Colonic mucosa (tissue), 4 donors: ENCODE results near the gene NOB1. TPM values are rescaled to one million over a fixed set of nuclear protein-coding genes. Genes with fewer than 3 reads are reported as not detected.

Source experiments
- DNase-seq: peaks from one replicate; pipeline ENCODE4 v3.0.0-alpha.2; 2020
- H3K27ac ChIP-seq: fragments of 200-600 bp; one replicate; pipeline ENCODE4 v1.8.0; 2021
- H3K27me3 ChIP-seq: fragments of 200-600 bp; one replicate; pipeline ENCODE4 v1.8.0; 2021
- H3K36me3 ChIP-seq: fragments of 200-600 bp; one replicate; pipeline ENCODE4 v1.8.0; 2021
- H3K4me1 ChIP-seq: fragments of 200-600 bp; one replicate; pipeline ENCODE4 v1.8.0; 2021; ENCODE audit warnings: mild to moderate bottlenecking
- H3K4me3 ChIP-seq: fragments of 200-600 bp; one replicate; pipeline ENCODE4 v1.8.0; 2021
- H3K9ac ChIP-seq, 2 donors: one replicate each; pipeline ENCODE4 v1.7.0; 2013; ENCODE audit warnings: control low read depth in 2 of 2, low read depth in 2 of 2, low read length in 2 of 2
- H3K9me3 ChIP-seq: fragments of 200-600 bp; one replicate; pipeline ENCODE4 v1.8.0; 2021
- intact Hi-C: fragments of 100-400 bp; cut with DNase I; formaldehyde crosslinking; loops from one replicate; pipeline ENCODE4 v1.14.1; 2022
- total RNA-seq, 2 donors: library from RNA; stranded (reverse); fragmentation: NEBNext Ultra II Directional in 1 of 2; extraction: Animal tissue kit (Norgen Biotek cat#: 25700) in 1 of 2; gene quantifications; one replicate each; pipeline ENCODE4 v1.2.1, GENCODE V29; 2021
- TF ChIP-seq, protein P1 (sequence below): fragments of 200-600 bp; IDR thresholded peaks from one replicate; pipeline ENCODE4 v1.8.0; 2022; ENCODE audit warnings: antibody characterized with exemption, mild to moderate bottlenecking
- donor health status: healthy.
- donor health status: DM: no; HTN: no; CAD: no.
- donor health status: DM: no; HTN: no; CAD: no.

Gene NOB1
- total RNA-seq, 2 donors from 2014 or later: 36.3 to 45.8 TPM

DNA sequence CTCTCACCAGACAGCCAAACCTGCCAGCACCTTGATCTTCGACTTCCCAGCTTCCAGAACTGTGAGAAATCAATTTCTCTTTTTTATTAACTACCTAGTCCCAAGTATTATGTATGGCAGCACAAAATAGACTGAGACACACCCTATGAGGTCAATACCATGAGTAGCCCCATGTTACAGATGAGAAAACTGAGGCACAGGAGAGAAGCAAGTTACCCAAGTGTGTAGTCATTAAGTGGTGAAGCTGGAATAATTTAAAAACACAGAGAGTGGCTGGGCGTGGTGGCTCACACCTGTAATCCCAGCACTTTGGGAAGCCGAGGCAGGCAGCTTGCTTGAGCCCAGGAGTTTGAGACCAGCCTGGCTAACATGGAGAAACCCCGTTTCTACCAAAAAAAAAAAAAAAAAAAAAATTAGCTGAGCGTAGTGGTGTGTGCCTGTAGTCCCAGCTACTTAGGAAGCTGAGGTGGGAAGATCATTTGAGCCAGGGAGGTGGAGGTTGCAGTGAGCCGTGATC is 33.2 kb downstream of the NOB1 start:
- TF ChIP-seq, protein P1, sequence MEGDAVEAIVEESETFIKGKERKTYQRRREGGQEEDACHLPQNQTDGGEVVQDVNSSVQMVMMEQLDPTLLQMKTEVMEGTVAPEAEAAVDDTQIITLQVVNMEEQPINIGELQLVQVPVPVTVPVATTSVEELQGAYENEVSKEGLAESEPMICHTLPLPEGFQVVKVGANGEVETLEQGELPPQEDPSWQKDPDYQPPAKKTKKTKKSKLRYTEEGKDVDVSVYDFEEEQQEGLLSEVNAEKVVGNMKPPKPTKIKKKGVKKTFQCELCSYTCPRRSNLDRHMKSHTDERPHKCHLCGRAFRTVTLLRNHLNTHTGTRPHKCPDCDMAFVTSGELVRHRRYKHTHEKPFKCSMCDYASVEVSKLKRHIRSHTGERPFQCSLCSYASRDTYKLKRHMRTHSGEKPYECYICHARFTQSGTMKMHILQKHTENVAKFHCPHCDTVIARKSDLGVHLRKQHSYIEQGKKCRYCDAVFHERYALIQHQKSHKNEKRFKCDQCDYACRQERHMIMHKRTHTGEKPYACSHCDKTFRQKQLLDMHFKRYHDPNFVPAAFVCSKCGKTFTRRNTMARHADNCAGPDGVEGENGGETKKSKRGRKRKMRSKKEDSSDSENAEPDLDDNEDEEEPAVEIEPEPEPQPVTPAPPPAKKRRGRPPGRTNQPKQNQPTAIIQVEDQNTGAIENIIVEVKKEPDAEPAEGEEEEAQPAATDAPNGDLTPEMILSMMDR: no peak
- DNase-seq: no peak
- Histone ChIP-seq H3K27ac (no peak overlapping the region), H3K4me3 (no peak overlapping the region), H3K36me3 (no peaks in the 10 kb centered on the region), H3K9ac (no peak overlapping the region), H3K9me3 (no peaks in the 10 kb centered on the region), H3K27me3 (no peaks in the 10 kb centered on the region), H3K4me1 (peaks cover 8% of the 10 kb centered on the region)
- intact Hi-C loops: no loop called here

DNA sequence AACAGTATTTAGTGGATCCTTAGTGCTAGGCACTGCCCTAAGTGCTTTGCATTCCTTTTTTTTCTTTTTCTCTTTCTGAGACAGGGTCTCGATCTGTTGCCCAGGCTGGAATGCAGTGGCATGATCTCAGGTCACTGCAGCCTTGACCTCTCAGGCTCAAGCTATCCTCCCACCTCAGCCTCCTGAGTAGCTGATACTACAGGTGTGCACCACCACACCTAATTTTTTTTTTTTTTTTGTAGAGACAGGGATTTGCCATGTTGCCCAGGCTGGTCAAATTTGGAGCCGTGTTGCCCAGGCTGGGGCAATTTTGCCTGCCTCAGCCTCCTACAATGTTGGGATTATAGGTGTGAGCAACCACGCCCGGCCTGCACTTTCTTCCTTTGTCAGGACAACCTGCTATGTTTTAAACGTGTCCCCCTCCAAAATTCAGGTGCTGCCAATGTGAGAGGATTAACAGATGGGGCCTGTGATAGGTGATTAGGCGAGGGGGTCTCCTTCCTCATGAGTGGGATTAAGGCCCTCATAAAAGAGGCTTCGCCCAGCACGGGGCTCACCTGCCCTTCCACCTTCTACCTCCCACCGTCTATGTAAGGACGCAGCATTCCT is 33.8 kb downstream of the NOB1 start:
- H3K9me3 ChIP-seq: no peaks in the 10 kb centered on the region
- H3K36me3 ChIP-seq: no peaks in the 10 kb centered on the region
- H3K4me1 ChIP-seq: peaks cover 8% of the 10 kb centered on the region
- H3K27me3 ChIP-seq: no peaks in the 10 kb centered on the region
- intact Hi-C loops: no loop called here
- no peak overlapping the region for H3K9ac ChIP-seq
- no peak overlapping the region for H3K27ac ChIP-seq
- no peak for DNase-seq
- TF ChIP-seq, protein P1: no peak
- H3K4me3 ChIP-seq: no peak overlapping the region

DNA sequence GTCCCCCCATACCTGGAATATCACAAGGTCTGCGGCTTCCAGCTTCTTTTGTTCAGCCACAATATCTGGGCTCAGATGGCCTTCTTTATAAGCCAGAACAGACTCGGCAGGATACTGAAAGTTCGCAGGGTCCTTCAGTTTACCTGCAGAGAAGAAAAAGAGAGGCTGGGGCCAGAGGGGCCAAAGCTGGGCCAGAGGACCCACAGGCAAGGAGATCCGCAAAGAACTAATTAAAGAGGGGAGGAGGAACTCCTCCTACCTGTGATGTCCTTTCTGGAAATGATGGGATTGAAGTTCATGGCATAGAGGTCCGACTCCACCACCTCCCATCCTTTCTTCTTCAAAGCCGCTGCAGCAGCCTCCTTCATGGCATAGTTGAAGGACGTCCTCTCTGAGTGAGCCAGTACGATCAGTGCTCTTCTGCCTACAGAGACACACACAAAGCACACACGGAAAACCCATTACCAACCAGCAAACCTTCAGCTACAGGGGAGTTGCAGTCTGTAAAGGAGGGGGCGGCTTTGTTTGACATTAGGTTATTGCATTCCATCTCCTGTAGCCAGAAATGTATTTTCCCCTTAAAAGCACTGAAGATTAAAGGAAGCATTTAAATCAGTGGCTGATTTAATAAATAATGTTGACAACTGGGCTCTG is 36.5 kb downstream of the NOB1 start:
- no peaks in the 10 kb centered on the region for H3K9me3 ChIP-seq
- intact Hi-C loops: no loop called here
- H3K27me3 ChIP-seq: no peaks in the 10 kb centered on the region
- no peak overlapping the region for H3K4me3 ChIP-seq
- no peak overlapping the region for H3K27ac ChIP-seq
- TF ChIP-seq, protein P1: no peak
- H3K36me3 ChIP-seq: no peaks in the 10 kb centered on the region
- no peak for DNase-seq
- peaks cover 4% of the 10 kb centered on the region for H3K4me1 ChIP-seq
- no peak overlapping the region for H3K9ac ChIP-seq

DNA sequence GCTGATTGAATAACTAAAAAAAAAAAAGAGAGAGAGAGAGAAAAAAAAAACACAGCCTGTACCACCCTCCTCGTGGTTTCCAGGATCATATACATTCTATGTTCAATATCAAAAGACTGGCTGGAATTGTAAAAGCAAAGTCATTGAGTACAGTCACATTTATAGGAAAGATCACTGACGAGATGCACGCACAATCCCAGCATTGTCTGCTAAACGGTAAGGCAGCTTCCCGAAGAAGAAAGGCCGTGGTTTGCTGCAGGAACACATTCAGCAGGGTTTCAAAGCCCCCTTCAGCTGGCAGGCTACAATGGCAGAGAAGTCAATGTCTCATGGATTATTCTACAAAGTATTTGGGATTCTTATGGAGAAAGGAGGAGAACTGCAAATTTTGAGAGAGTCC is 37.7 kb downstream of the NOB1 start:
- no peak for DNase-seq
- Histone ChIP-seq H3K4me1 (peaks cover 4% of the 10 kb centered on the region), H3K36me3 (no peaks in the 10 kb centered on the region), H3K9ac (no peak overlapping the region), H3K9me3 (no peaks in the 10 kb centered on the region), H3K27me3 (no peaks in the 10 kb centered on the region), H3K4me3 (no peak overlapping the region), H3K27ac (no peak overlapping the region)
- intact Hi-C loops: no loop called here
- TF ChIP-seq, protein P1: no peak

DNA sequence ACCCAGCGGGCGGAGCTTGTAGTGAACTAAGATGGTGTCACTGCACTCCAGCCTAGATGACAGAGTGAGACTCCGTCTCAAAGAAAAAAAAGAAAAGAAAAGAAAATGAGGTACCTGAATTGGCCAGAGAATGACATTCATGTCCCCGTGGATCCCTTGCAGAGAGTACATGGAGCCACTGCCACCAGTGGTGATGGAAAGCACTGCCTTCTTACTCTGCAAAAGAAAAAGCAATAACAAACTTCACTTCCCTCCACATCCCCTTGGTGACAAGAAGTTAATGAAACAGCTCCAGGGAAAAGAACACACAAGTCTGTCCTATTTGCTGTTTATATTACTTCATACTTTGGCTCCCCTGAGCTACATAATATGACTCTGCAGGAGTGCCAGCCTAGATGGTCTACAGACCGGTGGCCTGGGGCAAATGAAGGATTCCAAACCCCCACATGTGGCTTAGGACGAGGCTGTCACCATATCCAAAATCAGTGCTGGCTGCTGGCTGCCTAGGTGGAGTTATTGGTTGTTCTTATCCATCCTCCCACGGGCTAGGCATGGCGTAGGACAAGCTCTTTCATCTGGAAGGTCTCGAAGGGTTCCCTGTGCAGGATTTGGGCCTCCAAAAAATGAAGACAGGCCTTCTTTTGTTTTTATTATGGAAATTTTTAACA is 41.7 kb downstream of the NOB1 start:
- DNase-seq: no peak
- Histone ChIP-seq H3K9me3 (no peaks in the 10 kb centered on the region), H3K27me3 (no peaks in the 10 kb centered on the region), H3K36me3 (no peaks in the 10 kb centered on the region), H3K4me1 (no peaks in the 10 kb centered on the region), H3K27ac (no peak overlapping the region), H3K9ac (no peak overlapping the region), H3K4me3 (no peak overlapping the region)
- intact Hi-C loops: no loop called here
- TF ChIP-seq, protein P1: no peak
